CD14-positive monocyte (primary cell): ENCODE data around the gene BCL2. TPM values are rescaled to one million over a fixed set of nuclear protein-coding genes. Genes with fewer than 3 reads are reported as not detected.

Experiments used
- DNase-seq, 3 donors: peaks; one replicate each; pipeline ENCODE4 v3.0.0-alpha.2; 2011 to 2022
- H2AFZ ChIP-seq: 2 replicates; pipeline ENCODE4 v1.6.0; 2012; ENCODE audit warnings: mild to moderate bottlenecking, low read depth, low read length, inconsistent platforms; ENCODE audit not compliant: insufficient read depth, poor library complexity, severe bottlenecking
- H3K27ac ChIP-seq, 2 donors: 1 replicate in 1 of 2; 2 replicates in 1 of 2; pipeline ENCODE4 v1.5.1; 2012 to 2013; ENCODE audit warnings: low read length in 2 of 2, control low read depth in 1 of 2, inconsistent platforms in 1 of 2, low read depth in 1 of 2, mild to moderate bottlenecking in 1 of 2
- H3K27me3 ChIP-seq, 2 donors: one replicate each; pipeline versions ENCODE4 v1.6.0 to v1.6.1; 2011 to 2013; ENCODE audit warnings: low read length in 2 of 2; ENCODE audit not compliant: control insufficient read depth in 2 of 2, insufficient read depth in 2 of 2
- H3K36me3 ChIP-seq, 2 donors: replicated peaks in 1 of 2; 1 replicate in 1 of 2; 2 replicates in 1 of 2; pipeline versions ENCODE4 v1.5.1 to v1.6.1; 2012 to 2013; ENCODE audit warnings: low read length in 2 of 2, control low read depth in 1 of 2, inconsistent platforms in 1 of 2, mild to moderate bottlenecking in 1 of 2; ENCODE audit not compliant: insufficient read depth in 2 of 2, control insufficient read depth in 1 of 2
- H3K4me1 ChIP-seq, 2 donors: 1 replicate in 1 of 2; 2 replicates in 1 of 2; pipeline versions ENCODE4 v1.5.1 to v1.6.1; 2012 to 2013; ENCODE audit warnings: low read length in 2 of 2, control low read depth in 1 of 2, inconsistent platforms in 1 of 2, mild to moderate bottlenecking in 1 of 2, moderate library complexity in 1 of 2; ENCODE audit not compliant: insufficient read depth in 2 of 2, control insufficient read depth in 1 of 2
- H3K4me2 ChIP-seq: replicated peaks from 2 replicates; pipeline ENCODE3; 2012; ENCODE audit warnings: low read length, moderate library complexity, mild to moderate bottlenecking; ENCODE audit not compliant: poor library complexity, severe bottlenecking; ENCODE audit errors: extremely low read depth
- H3K4me3 ChIP-seq, 3 experiments: fragments of 200-600 bp in 1 of 3; sonication (generic) in 1 of 3; replicated peaks in 1 of 3; 1 replicate in 2 of 3; 2 replicates in 1 of 3; pipeline ENCODE4 v1.5.1; 2011 to 2013; ENCODE audit warnings: low read length in 3 of 3, mild to moderate bottlenecking in 3 of 3, control low read depth in 2 of 3, low read depth in 2 of 3, inconsistent platforms in 1 of 3, moderate library complexity in 1 of 3
- H3K79me2 ChIP-seq: 2 replicates; pipeline ENCODE4 v1.6.0; 2012; ENCODE audit warnings: mild to moderate bottlenecking, control low read depth, inconsistent platforms, low read length, moderate library complexity; ENCODE audit not compliant: insufficient read depth
- H3K9ac ChIP-seq: 2 replicates; pipeline ENCODE4 v1.6.0; 2017; ENCODE audit warnings: low read length, mild to moderate bottlenecking; ENCODE audit not compliant: insufficient read depth, poor library complexity, severe bottlenecking
- H3K9me3 ChIP-seq, 2 donors: replicated peaks in 1 of 2; 1 replicate in 1 of 2; 2 replicates in 1 of 2; pipeline versions ENCODE4 v1.5.1 to v1.6.1; 2012 to 2013; ENCODE audit warnings: low read length in 2 of 2, control low read depth in 1 of 2; ENCODE audit not compliant: control insufficient read depth in 1 of 2, insufficient read depth in 1 of 2
- H4K20me1 ChIP-seq: 2 replicates; pipeline ENCODE4 v1.6.0; 2012; ENCODE audit warnings: mild to moderate bottlenecking, low read length, control low read depth, moderate library complexity; ENCODE audit not compliant: insufficient read depth
- H3K27ac Mint-ChIP-seq, 7 donors: one replicate each; pipeline ENCODE4 v1.8.0; 2020; ENCODE audit warnings: mild to moderate bottlenecking in 7 of 7, mixed read lengths in 7 of 7, moderate library complexity in 6 of 7, inconsistent platforms in 2 of 7
- H3K27me3 Mint-ChIP-seq, 3 donors: one replicate each; pipeline ENCODE4 v1.8.0; 2021 to 2022; ENCODE audit warnings: low read depth in 3 of 3, mild to moderate bottlenecking in 3 of 3, mixed read lengths in 3 of 3, moderate library complexity in 3 of 3, inconsistent platforms in 1 of 3
- H3K36me3 Mint-ChIP-seq, 2 donors: one replicate each; pipeline ENCODE4 v1.8.0; 2020; ENCODE audit warnings: mixed read lengths in 2 of 2, inconsistent platforms in 1 of 2, mild to moderate bottlenecking in 1 of 2
- H3K4me1 Mint-ChIP-seq: one replicate; pipeline ENCODE4 v1.8.0; 2020; ENCODE audit warnings: mild to moderate bottlenecking, mixed read lengths
- H3K4me3 Mint-ChIP-seq, 2 donors: one replicate each; pipeline ENCODE4 v1.8.0; 2020; ENCODE audit warnings: mild to moderate bottlenecking in 2 of 2, mixed read lengths in 2 of 2, moderate library complexity in 1 of 2
- H3K9me3 Mint-ChIP-seq, 7 donors: one replicate each; pipeline ENCODE4 v1.8.0; 2020 to 2022; ENCODE audit warnings: mixed read lengths in 7 of 7, mild to moderate bottlenecking in 6 of 7, moderate library complexity in 6 of 7, inconsistent platforms in 2 of 7
- WGBS: methylation state at CpG from one replicate; pipeline ENCODE4 v1.1.5; 2013; ENCODE audit warnings: missing lambda C conversion rate; ENCODE audit not compliant: insufficient coverage; 5-methylcytosine and 5-hydroxymethylcytosine counted together
- intact Hi-C, 2 donors: fragments of 100-400 bp; cut with micrococcal nuclease; formaldehyde crosslinking; loops; one replicate each; pipeline versions ENCODE4 v1.15.0 to v1.15.1; 2023
- polyA plus RNA-seq, 3 donors: library from polyadenylated mRNA; depleted of rRNA in 1 of 3; unstranded in 2 of 3; stranded (reverse) in 1 of 3; fragments of 300-500 nt in 2 of 3; fragments of >200 nt in 1 of 3; fragmentation: Illumina TruSeq in 2 of 3; gene quantifications; 1 replicate in 2 of 3; 2 replicates in 1 of 3; pipeline ENCODE4 v1.2.3, GENCODE V29; 2012 to 2021
- TF ChIP-seq, protein P1 (sequence below): fragments of 200-600 bp; IDR thresholded peaks from one replicate; pipeline ENCODE4 v1.8.0; 2022; ENCODE audit warnings: antibody characterized with exemption, mild to moderate bottlenecking

Gene BCL2
- polyA plus RNA-seq, 3 donors: 0.58 to 2.5 (median 1.1) TPM

DNA sequence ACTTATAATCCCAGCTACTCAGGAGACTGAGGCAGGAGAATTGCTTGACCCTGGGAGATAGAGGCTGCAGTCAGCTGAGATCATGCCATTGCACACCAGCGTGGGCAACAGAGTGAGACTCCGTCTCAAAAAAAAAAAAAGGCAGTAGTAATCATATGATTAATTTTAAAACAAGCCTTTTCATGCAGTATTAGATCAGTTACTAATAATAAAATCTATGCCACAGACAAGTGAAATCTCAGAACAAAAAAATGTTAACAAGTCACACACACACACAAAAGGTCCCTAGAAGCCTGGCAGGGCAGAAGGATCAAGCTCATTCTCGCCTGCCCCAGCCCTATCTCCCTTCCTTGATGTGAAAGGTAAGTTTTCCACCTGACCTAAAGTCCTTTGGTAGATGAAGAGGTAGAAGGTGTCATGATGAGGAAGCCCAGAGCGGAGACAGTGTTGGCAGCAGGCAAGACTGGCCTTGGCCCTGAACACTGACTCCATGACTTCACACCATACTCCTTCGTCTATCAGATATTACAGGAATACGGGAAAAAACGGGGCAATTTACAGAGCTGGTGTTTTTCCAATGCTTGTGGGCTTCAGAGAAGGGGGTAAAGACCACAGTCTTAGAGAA, 36.8 kb upstream of the BCL2 start:
- no peak for DNase-seq
- WGBS: no CpG with 5 or more reads among the region's 7 CpGs
- Histone ChIP-seq H3K4me2 (no peak overlapping the region), H3K27ac (no peak overlapping the region), H3K4me1 (no peaks in the 10 kb centered on the region), H3K27me3 (no peaks in the 10 kb centered on the region), H4K20me1 (no peaks in the 10 kb centered on the region), H3K9me3 (no peaks in the 10 kb centered on the region), H3K79me2 (no peaks in the 10 kb centered on the region), H3K4me3 (no peak overlapping the region), H2AFZ (no peak overlapping the region), H3K9ac (no peak overlapping the region), H3K36me3 (peaks cover 39 to 71% of the 10 kb centered on the region in 2 donors)
- no peak overlapping the region for H3K4me3 Mint-ChIP-seq
- no peaks in the 10 kb centered on the region for H3K9me3 Mint-ChIP-seq
- no peaks in the 10 kb centered on the region for H3K27me3 Mint-ChIP-seq
- intact Hi-C loops: no loop called here
- TF ChIP-seq, protein P1, sequence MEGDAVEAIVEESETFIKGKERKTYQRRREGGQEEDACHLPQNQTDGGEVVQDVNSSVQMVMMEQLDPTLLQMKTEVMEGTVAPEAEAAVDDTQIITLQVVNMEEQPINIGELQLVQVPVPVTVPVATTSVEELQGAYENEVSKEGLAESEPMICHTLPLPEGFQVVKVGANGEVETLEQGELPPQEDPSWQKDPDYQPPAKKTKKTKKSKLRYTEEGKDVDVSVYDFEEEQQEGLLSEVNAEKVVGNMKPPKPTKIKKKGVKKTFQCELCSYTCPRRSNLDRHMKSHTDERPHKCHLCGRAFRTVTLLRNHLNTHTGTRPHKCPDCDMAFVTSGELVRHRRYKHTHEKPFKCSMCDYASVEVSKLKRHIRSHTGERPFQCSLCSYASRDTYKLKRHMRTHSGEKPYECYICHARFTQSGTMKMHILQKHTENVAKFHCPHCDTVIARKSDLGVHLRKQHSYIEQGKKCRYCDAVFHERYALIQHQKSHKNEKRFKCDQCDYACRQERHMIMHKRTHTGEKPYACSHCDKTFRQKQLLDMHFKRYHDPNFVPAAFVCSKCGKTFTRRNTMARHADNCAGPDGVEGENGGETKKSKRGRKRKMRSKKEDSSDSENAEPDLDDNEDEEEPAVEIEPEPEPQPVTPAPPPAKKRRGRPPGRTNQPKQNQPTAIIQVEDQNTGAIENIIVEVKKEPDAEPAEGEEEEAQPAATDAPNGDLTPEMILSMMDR: no peak
- no peak overlapping the region for H3K27ac Mint-ChIP-seq
- H3K36me3 Mint-ChIP-seq: peaks cover 47 to 57% of the 10 kb centered on the region in 2 donors
- no peaks in the 10 kb centered on the region for H3K4me1 Mint-ChIP-seq

DNA sequence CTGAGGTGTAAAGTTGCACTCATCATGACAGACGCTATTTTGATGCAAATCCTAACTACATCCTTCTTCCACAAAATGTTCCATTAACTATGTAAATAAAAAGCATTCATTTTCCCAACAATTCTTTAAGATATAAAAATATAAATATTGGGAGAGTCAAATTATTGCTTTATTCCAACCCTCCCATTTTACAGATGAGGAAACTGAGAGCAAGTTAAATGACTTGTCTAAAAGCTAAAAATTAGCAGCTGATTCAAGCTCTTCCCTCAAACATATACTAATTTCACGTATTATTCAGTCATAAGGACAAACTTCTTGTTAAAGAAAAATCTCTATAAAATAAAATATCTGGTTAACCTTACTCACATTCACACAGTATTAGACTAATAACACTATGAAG, 30.7 kb upstream of the BCL2 start:
- peaks cover 62 to 89% of the 10 kb centered on the region in 2 donors for H3K36me3 ChIP-seq
- no peaks in the 10 kb centered on the region for H4K20me1 ChIP-seq
- Mint-ChIP-seq H3K4me3 (no peak overlapping the region), H3K27me3 (peaks cover 0 to 2% (median 0%) of the 10 kb centered on the region in 3 donors), H3K4me1 (no peaks in the 10 kb centered on the region), H3K36me3 (peaks cover 58 to 79% of the 10 kb centered on the region in 2 donors), H3K9me3 (no peaks in the 10 kb centered on the region), H3K27ac (no peak overlapping the region)
- no peak overlapping the region for H3K9ac ChIP-seq
- TF ChIP-seq, protein P1: no peak
- intact Hi-C loops: no loop called here
- H3K9me3 ChIP-seq: no peaks in the 10 kb centered on the region
- no peak for DNase-seq
- H3K4me2 ChIP-seq: no peak overlapping the region
- H3K27me3 ChIP-seq: no peaks in the 10 kb centered on the region
- no peak overlapping the region for H2AFZ ChIP-seq
- no peak overlapping the region for H3K4me3 ChIP-seq
- no peaks in the 10 kb centered on the region for H3K79me2 ChIP-seq
- WGBS: no CpG with 5 or more reads among the region's 2 CpGs
- H3K27ac ChIP-seq: no peak overlapping the region
- no peaks in the 10 kb centered on the region for H3K4me1 ChIP-seq
